Tibial nerve (tissue), 4 donors: ENCODE data around the gene TRIL. TPM values are rescaled to one million over a fixed set of nuclear protein-coding genes. Genes with fewer than 3 reads are reported as not detected.

Experiments
- DNase-seq, 2 donors: peaks; one replicate each; pipeline ENCODE4 v3.0.0-alpha.2; 2019; ENCODE audit warnings: low spot score in 2 of 2
- H3K27ac ChIP-seq, 4 donors: fragments of 200-600 bp; sonication (generic) in 3 of 4; one replicate each; pipeline ENCODE4 v1.5.1; 2017 to 2019; ENCODE audit warnings: mild to moderate bottlenecking in 1 of 4
- H3K27me3 ChIP-seq, 2 donors: fragments of 200-600 bp; sonication (generic) in 1 of 2; one replicate each; pipeline versions ENCODE4 v1.5.1 to v1.6.0; 2017 to 2019
- H3K36me3 ChIP-seq, 3 donors: fragments of 200-600 bp; sonication (generic); one replicate each; pipeline ENCODE4 v1.5.1; 2018 to 2019
- H3K4me1 ChIP-seq, 4 donors: fragments of 200-600 bp; sonication (generic) in 3 of 4; one replicate each; pipeline ENCODE4 v1.5.1; 2017 to 2019
- H3K4me3 ChIP-seq, 4 donors: fragments of 200-600 bp; sonication (generic) in 3 of 4; one replicate each; pipeline ENCODE4 v1.5.1; 2017 to 2019; ENCODE audit warnings: mild to moderate bottlenecking in 1 of 4, moderate library complexity in 1 of 4
- H3K9me3 ChIP-seq, 4 donors: fragments of 200-600 bp; sonication (generic) in 3 of 4; one replicate each; pipeline ENCODE4 v1.5.1; 2017 to 2019
- EP300 ChIP-seq, 2 donors: sonication (generic); formaldehyde crosslinking; IDR thresholded peaks; one replicate each; pipeline ENCODE4 v1.6.1; 2017; ENCODE audit warnings: antibody characterized with exemption in 2 of 2, mild to moderate bottlenecking in 1 of 2
- POLR2A ChIP-seq, 2 donors: fragments of 450-650 bp; IDR thresholded peaks; one replicate each; pipeline ENCODE4 v1.6.1; 2017; ENCODE audit warnings: antibody characterized with exemption in 2 of 2, mild to moderate bottlenecking in 2 of 2, moderate library complexity in 2 of 2
- WGBS, 2 donors: methylation state at CpG; one replicate each; pipeline ENCODE4 v1.1.5; 2018; 5-methylcytosine and 5-hydroxymethylcytosine counted together
- total RNA-seq, 4 donors: library from RNA; depleted of rRNA; stranded (reverse); fragments of >200 nt; gene quantifications; one replicate each; pipeline ENCODE4 v1.1.0, GENCODE V29; 2016
- TF ChIP-seq, protein P1 (sequence below), 5 experiments: fragments of 200-600 bp in 3 of 5; fragments of 450-650 bp in 2 of 5; sonication (generic) in 3 of 5; IDR thresholded peaks; one replicate each; pipeline ENCODE4 v1.5.1; 2016 to 2019; ENCODE audit warnings: antibody characterized with exemption in 5 of 5, mild to moderate bottlenecking in 3 of 5, moderate library complexity in 2 of 5

TRIL gene
- total RNA-seq, result 1 to 10 TPM; 1.2 to 2.8 (median 2.4) TPM

DNA sequence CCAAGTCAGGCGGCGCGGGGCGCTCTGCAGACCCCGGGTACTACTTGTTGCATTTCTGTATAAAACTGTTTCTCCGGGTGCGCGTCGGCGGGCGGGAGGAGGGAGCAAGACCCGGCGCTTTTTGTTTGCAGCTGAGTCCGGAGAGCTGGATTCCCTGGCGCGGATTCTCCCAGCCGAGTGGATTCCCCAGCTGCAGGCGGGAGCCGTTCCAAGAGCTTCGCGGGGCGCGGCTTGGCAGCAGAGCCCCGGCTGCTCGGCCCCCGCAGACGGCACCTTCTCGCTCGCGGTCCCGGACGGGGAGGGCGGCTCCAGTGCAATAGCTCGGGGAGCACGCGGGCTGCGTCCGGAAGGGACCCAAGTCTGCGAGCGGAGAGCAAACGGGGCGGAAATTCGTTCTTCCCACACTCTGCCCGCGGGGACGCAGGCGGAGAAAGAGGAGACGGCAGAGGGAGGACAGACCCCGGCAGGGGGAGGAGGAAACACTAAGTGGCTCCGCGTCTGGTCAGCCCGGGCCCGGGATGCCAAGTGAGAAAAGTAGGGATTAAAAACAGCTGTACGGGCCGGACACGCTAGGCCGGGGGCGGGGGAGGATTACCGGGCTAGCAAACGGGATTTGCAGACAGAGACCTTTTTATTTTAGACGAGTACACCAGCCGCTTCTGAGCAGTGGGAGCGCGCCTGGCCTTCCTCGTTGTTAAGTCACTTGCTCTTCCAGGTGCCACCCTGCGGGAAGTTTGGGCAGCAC is at the start of gene TRIL:
TSS of gene TRIL (minus strand) at position 96 of the 745 bp plus-strand sequence. CDS start 284 bp downstream, outside the sequence.
- Histone ChIP-seq H3K4me3 (peak within 1 kb of the TSS; percentile 24 to 61 (median 52)), H3K36me3 (no peaks in the 10 kb centered on the region), H3K27ac (peak within 1 kb of the TSS in 1 of 4 donors; percentile 32), H3K27me3 (peaks cover 0 to 41% of the 10 kb centered on the region in 2 donors), H3K9me3 (no peaks in the 10 kb centered on the region), H3K4me1 (peaks cover 0 to 36% (median 14%) of the 10 kb centered on the region in 4 donors)
- peak; percentile 25 to 31 for DNase-seq
- WGBS, 2 donors, result 6 to 9% methylated on average over 50 to 53 of the region's 66 CpGs
- TF ChIP-seq, protein P1, sequence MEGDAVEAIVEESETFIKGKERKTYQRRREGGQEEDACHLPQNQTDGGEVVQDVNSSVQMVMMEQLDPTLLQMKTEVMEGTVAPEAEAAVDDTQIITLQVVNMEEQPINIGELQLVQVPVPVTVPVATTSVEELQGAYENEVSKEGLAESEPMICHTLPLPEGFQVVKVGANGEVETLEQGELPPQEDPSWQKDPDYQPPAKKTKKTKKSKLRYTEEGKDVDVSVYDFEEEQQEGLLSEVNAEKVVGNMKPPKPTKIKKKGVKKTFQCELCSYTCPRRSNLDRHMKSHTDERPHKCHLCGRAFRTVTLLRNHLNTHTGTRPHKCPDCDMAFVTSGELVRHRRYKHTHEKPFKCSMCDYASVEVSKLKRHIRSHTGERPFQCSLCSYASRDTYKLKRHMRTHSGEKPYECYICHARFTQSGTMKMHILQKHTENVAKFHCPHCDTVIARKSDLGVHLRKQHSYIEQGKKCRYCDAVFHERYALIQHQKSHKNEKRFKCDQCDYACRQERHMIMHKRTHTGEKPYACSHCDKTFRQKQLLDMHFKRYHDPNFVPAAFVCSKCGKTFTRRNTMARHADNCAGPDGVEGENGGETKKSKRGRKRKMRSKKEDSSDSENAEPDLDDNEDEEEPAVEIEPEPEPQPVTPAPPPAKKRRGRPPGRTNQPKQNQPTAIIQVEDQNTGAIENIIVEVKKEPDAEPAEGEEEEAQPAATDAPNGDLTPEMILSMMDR (IDR thresholded peaks at IDR 0.05), result no peak
- TF ChIP-seq EP300 (IDR thresholded peaks at IDR 0.05) (peak in 1 of 2 donors; percentile 19), POLR2A (IDR thresholded peaks at IDR 0.05) (no peak)

DNA sequence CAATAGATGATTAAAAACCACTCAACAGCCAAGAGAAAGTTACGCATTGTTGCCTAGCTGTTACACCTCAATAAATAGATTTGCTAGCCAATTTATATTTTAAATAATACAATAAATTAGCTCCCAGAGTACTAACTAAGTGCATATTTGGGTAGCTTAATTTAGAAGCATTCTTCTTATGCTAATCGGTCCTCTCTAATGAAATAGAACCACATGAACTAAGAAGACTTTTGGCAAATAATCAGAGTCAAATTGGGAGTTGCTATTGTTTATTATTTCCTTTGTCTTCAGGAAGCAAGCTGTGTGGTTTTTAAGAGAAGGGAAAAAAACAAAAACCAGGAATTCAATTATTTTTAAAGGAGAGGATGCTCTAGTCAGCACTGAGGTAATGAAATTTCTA is 49.0 kb upstream of the TRIL start:
- TF ChIP-seq EP300 (IDR thresholded peaks at IDR 0.05), result no peak
- TF ChIP-seq, protein P1 (IDR thresholded peaks at IDR 0.05), result no peak
- no peak for TF ChIP-seq POLR2A (IDR thresholded peaks at IDR 0.05)
- no peaks in the 10 kb centered on the region for H3K4me1 ChIP-seq
- no peak overlapping the region for H3K4me3 ChIP-seq
- WGBS, 2 donors, result 61 to 72% methylated on average over 2 of the region's 2 CpGs
- DNase-seq, result no peak
- no peaks in the 10 kb centered on the region for H3K27me3 ChIP-seq
- H3K9me3 ChIP-seq, result no peaks in the 10 kb centered on the region
- H3K36me3 ChIP-seq, result no peaks in the 10 kb centered on the region
- no peak overlapping the region for H3K27ac ChIP-seq

DNA sequence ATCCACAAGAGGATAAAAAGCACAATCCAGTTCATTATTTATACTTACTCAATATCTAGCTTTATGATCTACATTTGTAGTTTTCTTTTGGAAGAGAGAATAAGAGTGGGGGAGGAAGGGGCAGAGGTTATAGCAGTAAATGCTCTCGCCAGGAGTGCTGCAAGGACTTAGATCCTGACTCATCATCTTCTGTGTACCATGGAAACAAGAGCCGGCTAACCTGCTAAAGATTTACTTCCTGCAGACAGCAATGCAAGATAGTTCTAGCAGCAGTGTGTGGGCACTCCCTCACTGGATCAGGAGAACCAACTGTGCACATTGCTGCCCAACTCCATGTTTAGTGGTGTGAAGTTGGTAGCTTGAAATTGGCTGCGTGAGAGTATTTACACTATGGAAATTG is 47.7 kb upstream of the TRIL start:
- TF ChIP-seq POLR2A (IDR thresholded peaks at IDR 0.05), result no peak
- TF ChIP-seq, protein P1 (IDR thresholded peaks at IDR 0.05), result no peak
- TF ChIP-seq EP300 (IDR thresholded peaks at IDR 0.05), result no peak
- no peaks in the 10 kb centered on the region for H3K27me3 ChIP-seq
- H3K4me3 ChIP-seq, result no peak overlapping the region
- WGBS, 2 donors, result 65% methylated on average over 3 of the region's 3 CpGs
- DNase-seq, result no peak
- no peaks in the 10 kb centered on the region for H3K4me1 ChIP-seq
- H3K36me3 ChIP-seq, result no peaks in the 10 kb centered on the region
- no peak overlapping the region for H3K27ac ChIP-seq
- H3K9me3 ChIP-seq, result no peaks in the 10 kb centered on the region

- Histone ChIP-seq H3K9me3 (no peaks in the 10 kb centered on the region), H3K4me3 (no peak overlapping the region), H3K27me3 (no peaks in the 10 kb centered on the region), H3K36me3 (no peaks in the 10 kb centered on the region), H3K27ac (no peak overlapping the region), H3K4me1 (peaks cover 0 to 4% (median 0%) of the 10 kb centered on the region in 4 donors)
- no peak for TF ChIP-seq POLR2A (IDR thresholded peaks at IDR 0.05)
- TF ChIP-seq, protein P1 (IDR thresholded peaks at IDR 0.05), result no peak
- TF ChIP-seq EP300 (IDR thresholded peaks at IDR 0.05), result no peak
- DNase-seq, result no peak
- WGBS, 2 donors, result 17 to 19% methylated on average over 1 of the region's 1 CpG
Observed at GRCh38 chr7:29005406-29005805, 47.3 kb upstream of the TRIL start.

DNA sequence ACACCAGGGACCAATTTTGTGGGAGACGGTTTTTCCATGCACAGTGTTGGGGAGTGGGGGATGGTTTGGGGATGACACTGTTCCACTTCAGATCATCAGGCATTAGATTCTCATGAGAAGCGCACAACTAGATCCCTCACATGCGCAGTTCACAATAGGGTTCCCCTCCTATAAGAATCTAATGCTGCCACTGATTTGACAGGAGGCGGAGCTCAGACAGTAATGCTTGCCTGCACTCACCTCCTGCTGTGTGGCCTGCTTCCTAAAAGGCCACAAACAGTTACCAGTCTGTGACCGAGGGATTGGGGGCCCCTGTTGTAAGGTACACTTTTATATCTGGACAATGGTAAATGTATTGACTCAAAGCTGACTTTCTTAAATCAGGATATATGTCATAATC is 45.6 kb upstream of the TRIL start:
- no peaks in the 10 kb centered on the region for H3K27me3 ChIP-seq
- DNase-seq, result no peak
- H3K4me1 ChIP-seq, result peaks cover 0 to 15% (median 0%) of the 10 kb centered on the region in 4 donors
- no peak overlapping the region for H3K27ac ChIP-seq
- H3K4me3 ChIP-seq, result no peak overlapping the region
- no peaks in the 10 kb centered on the region for H3K9me3 ChIP-seq
- 94 to 96% methylated on average over 5 of the region's 5 CpGs for WGBS, 2 donors
- H3K36me3 ChIP-seq, result no peaks in the 10 kb centered on the region
- TF ChIP-seq, protein P1 (IDR thresholded peaks at IDR 0.05), result no peak
- TF ChIP-seq POLR2A (IDR thresholded peaks at IDR 0.05), result no peak
- TF ChIP-seq EP300 (IDR thresholded peaks at IDR 0.05), result no peak
